ENCODE results near the gene TNFAIP8.

TNFAIP8 gene

GRCh38 chr5:119355685-119356611, at the start of gene TNFAIP8:
Gene TNFAIP8 (plus strand): TSS chr5:119356019. CDS start chr5:119356091, 72 bp downstream.
- in situ Hi-C loops (cut with MboI; ENCODE audit: low sequenced_read_pairs) = no loop called here

GRCh38 chr5:119307170-119307569, 48.6 kb upstream of the TNFAIP8 start:
- in situ Hi-C loops (cut with MboI; ENCODE audit: low sequenced_read_pairs) = no loop called here

GRCh38 chr5:119309326-119309725, 46.5 kb upstream of the TNFAIP8 start:
- in situ Hi-C loops (cut with MboI; ENCODE audit: low sequenced_read_pairs) = no loop called here

- in situ Hi-C loops (cut with MboI; ENCODE audit: low sequenced_read_pairs) = no loop called here
Measured at GRCh38 chr5:119311688-119312087, 44.1 kb upstream of the TNFAIP8 start.

- in situ Hi-C loops (cut with MboI; ENCODE audit: low sequenced_read_pairs) = no loop called here
Measured at GRCh38 chr5:119312403-119312802, 43.4 kb upstream of the TNFAIP8 start.

GRCh38 chr5:119313197-119313596, 42.6 kb upstream of the TNFAIP8 start:
- in situ Hi-C loops (cut with MboI; ENCODE audit: low sequenced_read_pairs) = no loop called here

GRCh38 chr5:119313658-119314605, 41.9 kb upstream of the TNFAIP8 start:
- in situ Hi-C loops (cut with MboI; ENCODE audit: low sequenced_read_pairs) = no loop called here

- in situ Hi-C loops (cut with MboI; ENCODE audit: low sequenced_read_pairs) = no loop called here
Measured at GRCh38 chr5:119315516-119315949, 40.3 kb upstream of the TNFAIP8 start.

- in situ Hi-C loops (cut with MboI; ENCODE audit: low sequenced_read_pairs) = no loop called here
Measured at GRCh38 chr5:119316086-119316485, 39.7 kb upstream of the TNFAIP8 start.

GRCh38 chr5:119316906-119317305, 38.9 kb upstream of the TNFAIP8 start:
- in situ Hi-C loops (cut with MboI; ENCODE audit: low sequenced_read_pairs) = no loop called here

GRCh38 chr5:119318256-119318894, 37.4 kb upstream of the TNFAIP8 start:
- in situ Hi-C loops (cut with MboI; ENCODE audit: low sequenced_read_pairs) = no loop called here

GRCh38 chr5:119319401-119319800, 36.4 kb upstream of the TNFAIP8 start:
- in situ Hi-C loops (cut with MboI; ENCODE audit: low sequenced_read_pairs) = no loop called here

- in situ Hi-C loops (cut with MboI; ENCODE audit: low sequenced_read_pairs) = no loop called here
Measured at GRCh38 chr5:119319890-119320289, 35.9 kb upstream of the TNFAIP8 start.

- in situ Hi-C loops (cut with MboI; ENCODE audit: low sequenced_read_pairs) = no loop called here
Measured at GRCh38 chr5:119321569-119322311, 34.1 kb upstream of the TNFAIP8 start.

GRCh38 chr5:119322312-119322947, 33.4 kb upstream of the TNFAIP8 start:
- in situ Hi-C loops (cut with MboI; ENCODE audit: low sequenced_read_pairs) = no loop called here

GRCh38 chr5:119322948-119323537, 32.8 kb upstream of the TNFAIP8 start:
- in situ Hi-C loops (cut with MboI; ENCODE audit: low sequenced_read_pairs) = no loop called here

- in situ Hi-C loops (cut with MboI; ENCODE audit: low sequenced_read_pairs) = no loop called here
Measured at GRCh38 chr5:119323601-119324000, 32.2 kb upstream of the TNFAIP8 start.

- in situ Hi-C loops (cut with MboI; ENCODE audit: low sequenced_read_pairs) = no loop called here
Measured at GRCh38 chr5:119324842-119325241, 31.0 kb upstream of the TNFAIP8 start.

- in situ Hi-C loops (cut with MboI; ENCODE audit: low sequenced_read_pairs) = no loop called here
Measured at GRCh38 chr5:119327018-119327417, 28.8 kb upstream of the TNFAIP8 start.

Data from HL-60/S4 (cell line).